ENCODE measurements around the gene PTPN6. TPM values are rescaled to one million over a fixed set of nuclear protein-coding genes. Genes with fewer than 3 reads are reported as not detected.

PTPN6 gene
- total and polyA plus RNA-seq, 4 donors: 38.2 to 222 (median 170) TPM

Small RNA genes lying within 50 kb of the gene (small RNA-seq; reads per million reads assigned to genes)
- gene MIR141 (ENCODE audit: low replicate concordance): 284 reads per million, percentile 99 among the genes with 10 or more reads in this experiment
- 107 reads per million, percentile 98 among the genes with 10 or more reads in this experiment for gene MIR200C (ENCODE audit: low replicate concordance)
- not detected for gene RNU7-1 (ENCODE audit: low replicate concordance)
- 0.37 reads per million, percentile 46 among the genes with 10 or more reads in this experiment for gene SCARNA12 (ENCODE audit: low replicate concordance)

Other genes with a start within 250 kb of the PTPN6 start
- 10 to 100 TPM; 40.1 to 74.7 TPM for gene COPS7A, start 227.3 kb upstream of the PTPN6 start, total RNA-seq
- 10 to 100 TPM; 53.4 to 69.0 TPM for gene COPS7A, start 227.3 kb upstream of the PTPN6 start, polyA plus RNA-seq
- gene MLF2, start 198.2 kb upstream of the PTPN6 start, total RNA-seq: 100 to 1,000 TPM in 1 of 2 donors, 10 to 100 TPM in 1; 95.9 to 160 TPM
- 100 to 1,000 TPM; 169 to 171 TPM for gene MLF2, start 198.2 kb upstream of the PTPN6 start, polyA plus RNA-seq
- gene PTMS, start 185.0 kb upstream of the PTPN6 start, total RNA-seq: 100 to 1,000 TPM in 1 of 2 donors, 10 to 100 TPM in 1; 65.6 to 301 TPM
- gene PTMS, start 185.0 kb upstream of the PTPN6 start, polyA plus RNA-seq: 100 to 1,000 TPM; 196 to 801 TPM
- gene LAG3, start 178.8 kb upstream of the PTPN6 start, total RNA-seq: 1 to 10 TPM in 1 of 2 donors, under 1 TPM in 1; 0.82 to 1.7 TPM
- gene LAG3, start 178.8 kb upstream of the PTPN6 start, polyA plus RNA-seq: 1 to 10 TPM; 1.2 to 1.7 TPM
- 10 to 100 TPM; 60.6 to 83.7 TPM for gene CD4, start 161.8 kb upstream of the PTPN6 start, total RNA-seq
- gene CD4, start 161.8 kb upstream of the PTPN6 start, polyA plus RNA-seq: 10 to 100 TPM; 20.6 to 45.5 TPM
- 10 to 100 TPM; 23.4 to 36.0 TPM for gene GPR162, start 129.5 kb upstream of the PTPN6 start, total RNA-seq
- gene GPR162, start 129.5 kb upstream of the PTPN6 start, polyA plus RNA-seq: 10 to 100 TPM; 22.8 to 24.6 TPM
- gene P3H3, start 122.9 kb upstream of the PTPN6 start, total RNA-seq: 10 to 100 TPM; 16.1 to 23.3 TPM
- 10 to 100 TPM in 1 of 2 donors, 1 to 10 TPM in 1; 9.3 to 12.2 TPM for gene P3H3, start 122.9 kb upstream of the PTPN6 start, polyA plus RNA-seq
- gene GNB3, start 110.4 kb upstream of the PTPN6 start, total RNA-seq: 1 to 10 TPM; 1.3 to 3.3 TPM
- 1 to 10 TPM; 1.2 to 2.0 TPM for gene GNB3, start 110.4 kb upstream of the PTPN6 start, polyA plus RNA-seq
- gene CDCA3, start 100.1 kb upstream of the PTPN6 start, total RNA-seq: 1 to 10 TPM; 1.3 to 3.5 TPM
- gene CDCA3, start 100.1 kb upstream of the PTPN6 start, polyA plus RNA-seq: 1 to 10 TPM; 2.2 to 4.1 TPM
- gene USP5, start 99.2 kb upstream of the PTPN6 start, total RNA-seq: 10 to 100 TPM; 35.3 to 92.1 TPM
- 10 to 100 TPM; 24.8 to 38.1 TPM for gene USP5, start 99.2 kb upstream of the PTPN6 start, polyA plus RNA-seq
- gene TPI1, start 83.8 kb upstream of the PTPN6 start, total RNA-seq: 100 to 1,000 TPM; 256 to 507 TPM
- 1,000 to 10,000 TPM in 1 of 2 donors, 100 to 1,000 TPM in 1; 362 to 1,097 TPM for gene TPI1, start 83.8 kb upstream of the PTPN6 start, polyA plus RNA-seq
- 10 to 100 TPM; 25.3 to 37.5 TPM for gene SPSB2, start 78.1 kb upstream of the PTPN6 start, total RNA-seq
- 10 to 100 TPM; 21.0 to 39.8 TPM for gene SPSB2, start 78.1 kb upstream of the PTPN6 start, polyA plus RNA-seq
- gene LRRC23, start 46.5 kb upstream of the PTPN6 start, total RNA-seq: 10 to 100 TPM; 48.7 to 61.0 TPM
- gene LRRC23, start 46.5 kb upstream of the PTPN6 start, polyA plus RNA-seq: 10 to 100 TPM; 29.6 to 35.5 TPM
- 10 to 100 TPM; 14.4 to 41.9 TPM for gene ENO2, start 36.8 kb upstream of the PTPN6 start, total RNA-seq
- gene ENO2, start 36.8 kb upstream of the PTPN6 start, polyA plus RNA-seq: 10 to 100 TPM; 26.8 to 34.8 TPM
- 100 to 1,000 TPM in 1 of 2 donors, 10 to 100 TPM in 1; 72.1 to 113 TPM for gene ATN1, start 23.4 kb upstream of the PTPN6 start, total RNA-seq
- gene ATN1, start 23.4 kb upstream of the PTPN6 start, polyA plus RNA-seq: 10 to 100 TPM; 63.5 to 87.5 TPM
- gene RNU7-1, start 7.5 kb upstream of the PTPN6 start, total RNA-seq: not detected
- gene RNU7-1, start 7.5 kb upstream of the PTPN6 start, polyA plus RNA-seq: not detected
- gene C12orf57, start 7.3 kb upstream of the PTPN6 start, total RNA-seq: 100 to 1,000 TPM in 1 of 2 donors, 10 to 100 TPM in 1; 92.9 to 196 TPM
- gene C12orf57, start 7.3 kb upstream of the PTPN6 start, polyA plus RNA-seq: 100 to 1,000 TPM; 370 to 437 TPM
- 100 to 1,000 TPM; 103 to 154 TPM for gene PHB2, start 19.3 kb downstream of the PTPN6 start, total RNA-seq
- gene PHB2, start 19.3 kb downstream of the PTPN6 start, polyA plus RNA-seq: 100 to 1,000 TPM; 129 to 149 TPM
- 10 to 100 TPM; 25.2 to 56.3 TPM for gene EMG1, start 19.6 kb downstream of the PTPN6 start, total RNA-seq
- gene EMG1, start 19.6 kb downstream of the PTPN6 start, polyA plus RNA-seq: 10 to 100 TPM; 38.6 to 42.0 TPM
- gene LPCAT3, start 67.1 kb downstream of the PTPN6 start, total RNA-seq: 10 to 100 TPM; 60.0 to 78.6 TPM
- gene LPCAT3, start 67.1 kb downstream of the PTPN6 start, polyA plus RNA-seq: 10 to 100 TPM; 45.4 to 52.4 TPM
- 100 to 1,000 TPM; 253 to 291 TPM for gene C1S, start 109.4 kb downstream of the PTPN6 start, total RNA-seq
- 100 to 1,000 TPM; 148 to 252 TPM for gene C1S, start 109.4 kb downstream of the PTPN6 start, polyA plus RNA-seq
- gene C1R, start 141.1 kb downstream of the PTPN6 start, total RNA-seq: 100 to 1,000 TPM; 268 to 525 TPM
- gene C1R, start 141.1 kb downstream of the PTPN6 start, polyA plus RNA-seq: 100 to 1,000 TPM; 416 to 452 TPM
- 100 to 1,000 TPM; 108 to 116 TPM for gene C1RL, start 157.9 kb downstream of the PTPN6 start, total RNA-seq
- gene C1RL, start 157.9 kb downstream of the PTPN6 start, polyA plus RNA-seq: 10 to 100 TPM; 60.5 to 65.4 TPM
- 1 to 10 TPM; 1.9 to 2.7 TPM for gene RBP5, start 177.5 kb downstream of the PTPN6 start, total RNA-seq
- 1 to 10 TPM; 2.0 to 3.3 TPM for gene RBP5, start 177.5 kb downstream of the PTPN6 start, polyA plus RNA-seq
- 10 to 100 TPM; 37.8 to 74.2 TPM for gene CLSTN3, start 179.0 kb downstream of the PTPN6 start, total RNA-seq
- gene CLSTN3, start 179.0 kb downstream of the PTPN6 start, polyA plus RNA-seq: 10 to 100 TPM; 30.8 to 36.3 TPM
- 10 to 100 TPM; 52.1 to 59.8 TPM for gene PEX5, start 238.3 kb downstream of the PTPN6 start, total RNA-seq
- 10 to 100 TPM; 19.8 to 34.8 TPM for gene PEX5, start 238.3 kb downstream of the PTPN6 start, polyA plus RNA-seq